Pancreas (tissue), 10 donors: ENCODE results near the gene PLXNB1. TPM values are rescaled to one million over a fixed set of nuclear protein-coding genes. Genes with fewer than 3 reads are reported as not detected.
A peak's percentile ranks its signal among the peaks of the same experiment; 100 is the strongest.

Experiments
- ATAC-seq, 4 donors: fragments of 200-7000 bp; cut with Tn5 transposase; one replicate each; pipeline versions ENCODE4 v1.8.0 to v1.9.1; 2020; ENCODE audit warnings: mild to moderate bottlenecking in 4 of 4, moderate library complexity in 4 of 4
- DNase-seq, 6 donors: peaks; one replicate each; pipeline ENCODE4 v3.0.0-alpha.2; 2020
- FAIRE-seq: peaks from 2 replicates; lab custom pipeline; 2012; peaks lifted over from hg19 to GRCh38; lab: Jason Lieb, UNC
- H3K27ac ChIP-seq, 4 donors: fragments of 200-600 bp; sonication (generic); 1 replicate in 3 of 4; 2 replicates in 1 of 4; pipeline versions ENCODE4 v1.5.0 to v1.8.0; 2020
- H3K27me3 ChIP-seq, 4 donors: fragments of 200-600 bp; one replicate each; pipeline ENCODE4 v1.8.0; 2021
- H3K36me3 ChIP-seq, 3 donors: fragments of 200-600 bp; sonication (generic) in 1 of 3; one replicate each; pipeline versions ENCODE4 v1.5.0 to v1.8.0; 2020 to 2021
- H3K4me1 ChIP-seq, 3 donors: fragments of 200-600 bp; one replicate each; pipeline ENCODE4 v1.8.0; 2021
- H3K4me3 ChIP-seq, 4 donors: fragments of 200-600 bp; sonication (generic) in 2 of 4; one replicate each; pipeline versions ENCODE4 v1.5.0 to v1.8.0; 2020 to 2021
- H3K9me3 ChIP-seq, 4 donors: fragments of 200-600 bp; one replicate each; pipeline ENCODE4 v1.8.0; 2021
- WGBS, 2 donors: extraction: QIAGEN DNeasy Blood & Tissue Kit; methylation state at CpG; one replicate each; pipeline ENCODE4 v1.1.7; 2013; 5-methylcytosine and 5-hydroxymethylcytosine counted together
- intact Hi-C, 3 donors: fragments of 100-400 bp; cut with DNase I; formaldehyde crosslinking; loops; one replicate each; pipeline versions ENCODE4 v1.11.1 to v1.14.2; 2022
- polyA plus RNA-seq, 2 donors: library from polyadenylated mRNA; stranded (reverse); fragments of 200-250 nt; gene quantifications; one replicate each; pipeline ENCODE4 v1.2.3, GENCODE V29; 2013
- total RNA-seq, 6 donors: library from RNA; stranded (reverse); fragmentation: NEBNext Ultra II Directional in 4 of 6; extraction: Animal tissue kit (Norgen Biotek cat#: 25700) in 4 of 6; gene quantifications; one replicate each; pipeline versions ENCODE4 v1.2.1 to v1.2.4, GENCODE V29; 2021 to 2023
- TF ChIP-seq, protein P1 (sequence below), 4 donors: fragments of 200-600 bp; sonication (generic) in 3 of 4; IDR thresholded peaks; one replicate each; pipeline versions ENCODE4 v1.5.0 to v1.8.0; 2021; ENCODE audit warnings: antibody characterized with exemption in 4 of 4
- donor health status: healthy with polysubstance abuse.
- donor health status: DM: no; HTN: no; CAD: no; lungs with moderate emphysema.
- donor health status: DM: no; HTN: no; CAD: no.
- donor health status: control.
- donor health status: control.
- donor health status: Bipolar disorder and iron deficiency.
- donor health status: DM: yes; HTN: yes; CAD: no.
- donor health status: DM: no; HTN: no; CAD: no.
- donor health status: DM: no; HTN: no; CAD: no.
- donor health status: DM: yes; HTN: yes; CAD: no.

PLXNB1 gene
- total and polyA plus RNA-seq, 8 donors = 47.8 to 372 (median 74.3) TPM

DNA sequence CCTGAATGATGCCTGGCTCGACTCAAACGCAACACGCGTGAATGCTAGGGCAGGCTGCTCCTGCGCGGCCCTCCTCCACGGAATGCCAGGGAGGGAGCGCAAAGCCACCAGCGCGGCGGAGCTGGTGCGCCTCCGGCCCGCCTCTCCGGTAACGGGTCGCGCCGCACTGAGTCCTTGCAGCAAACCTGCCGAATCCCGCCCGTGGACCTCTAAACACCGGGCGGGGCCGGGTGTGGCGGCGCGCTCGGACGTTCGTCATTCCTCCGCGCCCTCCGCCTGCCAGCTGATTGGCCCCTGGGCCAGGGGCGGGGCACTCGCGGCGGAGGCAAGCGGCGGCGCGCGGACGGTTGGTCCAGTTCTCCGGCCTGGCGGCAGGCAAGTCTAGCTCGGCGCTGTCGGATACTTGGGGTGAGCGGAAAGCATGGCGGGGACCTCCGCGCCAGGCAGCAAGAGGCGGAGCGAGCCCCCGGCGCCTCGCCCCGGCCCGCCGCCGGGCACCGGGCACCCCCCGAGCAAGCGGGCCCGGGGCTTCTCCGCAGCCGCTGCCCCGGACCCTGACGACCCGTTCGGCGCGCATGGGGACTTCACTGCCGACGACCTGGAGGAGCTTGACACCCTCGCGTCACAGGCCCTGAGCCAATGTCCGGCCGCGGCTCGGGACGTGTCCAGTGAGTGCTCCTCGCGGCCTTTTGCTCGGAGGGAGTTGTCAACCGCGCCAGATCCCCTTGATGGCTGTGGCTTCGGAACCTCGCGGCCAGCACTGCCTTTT is 16.7 kb upstream of the PLXNB1 start, which contains the start of gene ATRIP:
Gene ATRIP (plus strand): TSS at position 313 of the 769 bp plus-strand sequence. CDS start 109 bp downstream, at position 422.
- Histone ChIP-seq H3K27me3 (no peaks in the 10 kb centered on the region), H3K9me3 (no peaks in the 10 kb centered on the region), H3K4me1 (peaks cover 1 to 17% (median 10%) of the 10 kb centered on the region in 3 donors), H3K4me3 (peak within 1 kb of the TSS; percentile 73 to 92 (median 86)), H3K36me3 (peaks cover 0 to 4% (median 0%) of the 10 kb centered on the region in 3 donors), H3K27ac (peak within 1 kb of the TSS; percentile 68 to 80 (median 76))
- 0 to 1% methylated on average over 85 to 91 of the region's 91 CpGs for WGBS, 2 donors
- peak; percentile 99 to 100 (median 99) for ATAC-seq
- FAIRE-seq = no peak
- TF ChIP-seq, protein P1, sequence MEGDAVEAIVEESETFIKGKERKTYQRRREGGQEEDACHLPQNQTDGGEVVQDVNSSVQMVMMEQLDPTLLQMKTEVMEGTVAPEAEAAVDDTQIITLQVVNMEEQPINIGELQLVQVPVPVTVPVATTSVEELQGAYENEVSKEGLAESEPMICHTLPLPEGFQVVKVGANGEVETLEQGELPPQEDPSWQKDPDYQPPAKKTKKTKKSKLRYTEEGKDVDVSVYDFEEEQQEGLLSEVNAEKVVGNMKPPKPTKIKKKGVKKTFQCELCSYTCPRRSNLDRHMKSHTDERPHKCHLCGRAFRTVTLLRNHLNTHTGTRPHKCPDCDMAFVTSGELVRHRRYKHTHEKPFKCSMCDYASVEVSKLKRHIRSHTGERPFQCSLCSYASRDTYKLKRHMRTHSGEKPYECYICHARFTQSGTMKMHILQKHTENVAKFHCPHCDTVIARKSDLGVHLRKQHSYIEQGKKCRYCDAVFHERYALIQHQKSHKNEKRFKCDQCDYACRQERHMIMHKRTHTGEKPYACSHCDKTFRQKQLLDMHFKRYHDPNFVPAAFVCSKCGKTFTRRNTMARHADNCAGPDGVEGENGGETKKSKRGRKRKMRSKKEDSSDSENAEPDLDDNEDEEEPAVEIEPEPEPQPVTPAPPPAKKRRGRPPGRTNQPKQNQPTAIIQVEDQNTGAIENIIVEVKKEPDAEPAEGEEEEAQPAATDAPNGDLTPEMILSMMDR (IDR thresholded peaks at IDR 0.05) = no peak
- DNase-seq = peak; percentile 82 to 96 (median 88)
- intact Hi-C loops = no loop called here

GRCh38 chr3:48446043-48446424 is 16.1 kb upstream of the PLXNB1 start:
- Histone ChIP-seq H3K36me3 (peaks cover 0 to 4% (median 0%) of the 10 kb centered on the region in 3 donors), H3K4me1 (peaks cover 7 to 22% (median 16%) of the 10 kb centered on the region in 3 donors), H3K27ac (peak overlapping the region; percentile 68 to 80 (median 76)), H3K27me3 (no peaks in the 10 kb centered on the region), H3K4me3 (peak overlapping the region; percentile 73 to 92 (median 86)), H3K9me3 (no peaks in the 10 kb centered on the region)
- no peak for FAIRE-seq
- DNase-seq = no peak
- WGBS, 2 donors = 13 to 14% methylated on average over 6 of the region's 6 CpGs
- peak in 1 of 4 donors; percentile 22 for ATAC-seq
- TF ChIP-seq, protein P1 (IDR thresholded peaks at IDR 0.05) = no peak
- intact Hi-C loops = no loop called here

GRCh38 chr3:48445277-48445882 is 15.5 kb upstream of the PLXNB1 start:
- H3K4me1 ChIP-seq = peaks cover 8 to 22% (median 16%) of the 10 kb centered on the region in 3 donors
- no peak overlapping the region for H3K4me3 ChIP-seq
- H3K9me3 ChIP-seq = no peaks in the 10 kb centered on the region
- no peaks in the 10 kb centered on the region for H3K27me3 ChIP-seq
- no peak for DNase-seq
- no peak for ATAC-seq
- 59 to 63% methylated on average over 6 of the region's 6 CpGs for WGBS, 2 donors
- no peak overlapping the region for H3K27ac ChIP-seq
- intact Hi-C loops = no loop called here
- H3K36me3 ChIP-seq = peaks cover 0 to 4% (median 0%) of the 10 kb centered on the region in 3 donors
- no peak for FAIRE-seq
- TF ChIP-seq, protein P1 (IDR thresholded peaks at IDR 0.05) = no peak

DNA sequence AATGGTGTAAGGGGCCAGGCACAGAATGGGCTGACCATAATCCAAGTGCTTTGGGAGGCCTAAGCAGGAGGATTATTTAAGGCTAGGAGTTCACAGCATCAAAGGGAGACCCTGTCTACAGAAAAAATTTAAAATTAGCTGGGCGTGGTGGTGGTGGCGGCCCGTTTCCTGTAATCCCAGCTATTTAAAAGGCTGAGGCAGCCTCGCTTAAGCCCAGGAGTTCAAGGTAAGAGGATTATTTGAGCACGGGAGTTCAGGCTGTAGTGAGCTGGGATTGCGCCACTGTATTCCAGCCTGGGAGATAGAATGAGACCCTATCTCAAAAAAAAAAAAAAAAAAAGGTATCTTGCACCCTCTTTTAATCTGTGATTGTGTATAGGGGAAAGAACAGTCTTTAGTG is 12.1 kb upstream of the PLXNB1 start:
- Histone ChIP-seq H3K4me3 (peak overlapping the region in 1 of 4 donors; percentile 68), H3K27me3 (no peaks in the 10 kb centered on the region), H3K9me3 (no peaks in the 10 kb centered on the region), H3K27ac (no peak overlapping the region), H3K4me1 (peaks cover 8 to 18% (median 13%) of the 10 kb centered on the region in 3 donors), H3K36me3 (peaks cover 0 to 4% (median 0%) of the 10 kb centered on the region in 3 donors)
- intact Hi-C loops = no loop called here
- TF ChIP-seq, protein P1 (IDR thresholded peaks at IDR 0.05) = no peak
- 78 to 80% methylated on average over 6 of the region's 6 CpGs for WGBS, 2 donors
- no peak for FAIRE-seq
- no peak for DNase-seq
- no peak for ATAC-seq
